ENCODE measurements around the gene NOX1. TPM values are rescaled to one million over a fixed set of nuclear protein-coding genes. Genes with fewer than 3 reads are reported as not detected.

NOX1 gene
- total and polyA plus RNA-seq, 2 of the 13 experiments (the other 11 are each of a cell fraction or from before 2014, with no cell fraction given), result 0.07 TPM; not detected in 1

DNA sequence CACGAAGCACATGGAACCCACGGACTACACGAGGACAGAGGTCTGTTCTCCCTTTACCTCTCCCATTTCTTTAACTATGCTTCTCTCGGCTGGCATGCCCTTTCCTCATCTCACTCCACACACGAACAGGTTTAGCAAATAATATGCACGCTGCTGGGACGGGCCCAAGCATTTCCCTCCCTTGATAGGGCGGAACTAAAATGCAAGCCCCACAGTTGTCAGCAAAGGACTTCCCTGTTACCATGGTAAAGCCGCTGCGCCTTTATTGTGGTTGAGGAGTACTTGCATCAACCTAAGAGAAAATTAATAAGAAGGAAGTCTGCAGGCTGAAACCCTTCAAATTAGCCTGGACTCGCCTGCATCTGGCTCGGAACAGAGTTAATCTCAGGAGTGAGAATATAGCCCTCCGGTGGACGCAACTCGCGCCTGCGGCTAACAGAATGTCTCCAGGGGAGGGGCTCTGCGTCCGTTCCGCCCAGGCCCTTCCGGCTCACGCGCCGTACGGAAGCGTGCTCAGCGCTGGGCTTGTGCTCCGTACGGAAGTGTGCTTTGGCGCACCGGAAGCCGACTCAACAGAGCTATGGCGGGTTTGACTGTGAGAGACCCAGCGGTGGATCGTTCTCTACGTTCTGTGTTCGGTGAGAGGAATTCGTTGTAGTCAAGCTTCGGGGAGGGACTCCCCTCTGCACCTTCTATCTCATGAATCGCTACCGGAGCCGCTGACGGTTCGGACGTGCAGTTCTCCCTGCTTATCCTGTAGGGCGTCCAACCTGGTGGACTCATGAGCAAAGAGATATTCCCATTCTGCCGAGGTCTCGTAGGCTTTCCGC lies 54.1 kb downstream of the NOX1 start, which contains the start of gene CSTF2 (continued):
- TF ChIP-seq, protein P1, sequence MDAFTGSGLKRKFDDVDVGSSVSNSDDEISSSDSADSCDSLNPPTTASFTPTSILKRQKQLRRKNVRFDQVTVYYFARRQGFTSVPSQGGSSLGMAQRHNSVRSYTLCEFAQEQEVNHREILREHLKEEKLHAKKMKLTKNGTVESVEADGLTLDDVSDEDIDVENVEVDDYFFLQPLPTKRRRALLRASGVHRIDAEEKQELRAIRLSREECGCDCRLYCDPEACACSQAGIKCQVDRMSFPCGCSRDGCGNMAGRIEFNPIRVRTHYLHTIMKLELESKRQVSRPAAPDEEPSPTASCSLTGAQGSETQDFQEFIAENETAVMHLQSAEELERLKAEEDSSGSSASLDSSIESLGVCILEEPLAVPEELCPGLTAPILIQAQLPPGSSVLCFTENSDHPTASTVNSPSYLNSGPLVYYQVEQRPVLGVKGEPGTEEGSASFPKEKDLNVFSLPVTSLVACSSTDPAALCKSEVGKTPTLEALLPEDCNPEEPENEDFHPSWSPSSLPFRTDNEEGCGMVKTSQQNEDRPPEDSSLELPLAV (CRISPR knock-in tag; conservative IDR thresholded peaks at IDR 0.05; ENCODE audit: low read depth), result no peak
- TF ChIP-seq ZNF619 (CRISPR knock-in tag; IDR thresholded peaks at IDR 0.05) (no peak), ZNF703 (CRISPR knock-in tag; IDR thresholded peaks at IDR 0.05; ENCODE audit: borderline replicate concordance) (no peak), SAP130 (CRISPR knock-in tag; IDR thresholded peaks at IDR 0.05; ENCODE audit: low read depth) (peak; percentile 77), ZNF564 (CRISPR knock-in tag; IDR thresholded peaks at IDR 0.05) (no peak), HNRNPK (IDR thresholded peaks at IDR 0.05; ENCODE audit: low read depth, low read length, poor library complexity, severe bottlenecking) (no peak), MBD4 (IDR thresholded peaks at IDR 0.05; ENCODE audit: borderline replicate concordance, low read length) (no peak), RBAK (CRISPR knock-in tag; IDR thresholded peaks at IDR 0.05) (no peak), RARG (CRISPR knock-in tag; IDR thresholded peaks at IDR 0.05; ENCODE audit: low read depth) (no peak), ONECUT2 (CRISPR knock-in tag; IDR thresholded peaks at IDR 0.05) (no peak), ZFP37 (CRISPR knock-in tag; IDR thresholded peaks at IDR 0.05; ENCODE audit: borderline replicate concordance) (no peak), NPAS2 (CRISPR knock-in tag; IDR thresholded peaks at IDR 0.05; ENCODE audit: borderline replicate concordance) (no peak), DNMT3B (CRISPR knock-in tag; conservative IDR thresholded peaks at IDR 0.05) (no peak), ARHGAP35 (CRISPR knock-in tag; IDR thresholded peaks at IDR 0.05; ENCODE audit: borderline replicate concordance) (no peak), NCOR1 (IDR thresholded peaks at IDR 0.05; ENCODE audit: borderline replicate concordance, low read length) (no peak), ZNF234 (CRISPR knock-in tag; conservative IDR thresholded peaks at IDR 0.05) (no peak), TOE1 (CRISPR knock-in tag; IDR thresholded peaks at IDR 0.05) (no peak), ZNF33A (CRISPR knock-in tag; IDR thresholded peaks at IDR 0.05; ENCODE audit: borderline replicate concordance) (no peak)
- TF ChIP-seq, protein P2, sequence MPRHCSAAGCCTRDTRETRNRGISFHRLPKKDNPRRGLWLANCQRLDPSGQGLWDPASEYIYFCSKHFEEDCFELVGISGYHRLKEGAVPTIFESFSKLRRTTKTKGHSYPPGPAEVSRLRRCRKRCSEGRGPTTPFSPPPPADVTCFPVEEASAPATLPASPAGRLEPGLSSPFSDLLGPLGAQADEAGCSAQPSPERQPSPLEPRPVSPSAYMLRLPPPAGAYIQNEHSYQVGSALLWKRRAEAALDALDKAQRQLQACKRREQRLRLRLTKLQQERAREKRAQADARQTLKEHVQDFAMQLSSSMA (CRISPR knock-in tag; IDR thresholded peaks at IDR 0.05), result no peak
- TF ChIP-seq, protein P3, sequence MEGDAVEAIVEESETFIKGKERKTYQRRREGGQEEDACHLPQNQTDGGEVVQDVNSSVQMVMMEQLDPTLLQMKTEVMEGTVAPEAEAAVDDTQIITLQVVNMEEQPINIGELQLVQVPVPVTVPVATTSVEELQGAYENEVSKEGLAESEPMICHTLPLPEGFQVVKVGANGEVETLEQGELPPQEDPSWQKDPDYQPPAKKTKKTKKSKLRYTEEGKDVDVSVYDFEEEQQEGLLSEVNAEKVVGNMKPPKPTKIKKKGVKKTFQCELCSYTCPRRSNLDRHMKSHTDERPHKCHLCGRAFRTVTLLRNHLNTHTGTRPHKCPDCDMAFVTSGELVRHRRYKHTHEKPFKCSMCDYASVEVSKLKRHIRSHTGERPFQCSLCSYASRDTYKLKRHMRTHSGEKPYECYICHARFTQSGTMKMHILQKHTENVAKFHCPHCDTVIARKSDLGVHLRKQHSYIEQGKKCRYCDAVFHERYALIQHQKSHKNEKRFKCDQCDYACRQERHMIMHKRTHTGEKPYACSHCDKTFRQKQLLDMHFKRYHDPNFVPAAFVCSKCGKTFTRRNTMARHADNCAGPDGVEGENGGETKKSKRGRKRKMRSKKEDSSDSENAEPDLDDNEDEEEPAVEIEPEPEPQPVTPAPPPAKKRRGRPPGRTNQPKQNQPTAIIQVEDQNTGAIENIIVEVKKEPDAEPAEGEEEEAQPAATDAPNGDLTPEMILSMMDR (CRISPR knock-in tag; IDR thresholded peaks at IDR 0.05), result no peak
- TF ChIP-seq, protein P4, sequence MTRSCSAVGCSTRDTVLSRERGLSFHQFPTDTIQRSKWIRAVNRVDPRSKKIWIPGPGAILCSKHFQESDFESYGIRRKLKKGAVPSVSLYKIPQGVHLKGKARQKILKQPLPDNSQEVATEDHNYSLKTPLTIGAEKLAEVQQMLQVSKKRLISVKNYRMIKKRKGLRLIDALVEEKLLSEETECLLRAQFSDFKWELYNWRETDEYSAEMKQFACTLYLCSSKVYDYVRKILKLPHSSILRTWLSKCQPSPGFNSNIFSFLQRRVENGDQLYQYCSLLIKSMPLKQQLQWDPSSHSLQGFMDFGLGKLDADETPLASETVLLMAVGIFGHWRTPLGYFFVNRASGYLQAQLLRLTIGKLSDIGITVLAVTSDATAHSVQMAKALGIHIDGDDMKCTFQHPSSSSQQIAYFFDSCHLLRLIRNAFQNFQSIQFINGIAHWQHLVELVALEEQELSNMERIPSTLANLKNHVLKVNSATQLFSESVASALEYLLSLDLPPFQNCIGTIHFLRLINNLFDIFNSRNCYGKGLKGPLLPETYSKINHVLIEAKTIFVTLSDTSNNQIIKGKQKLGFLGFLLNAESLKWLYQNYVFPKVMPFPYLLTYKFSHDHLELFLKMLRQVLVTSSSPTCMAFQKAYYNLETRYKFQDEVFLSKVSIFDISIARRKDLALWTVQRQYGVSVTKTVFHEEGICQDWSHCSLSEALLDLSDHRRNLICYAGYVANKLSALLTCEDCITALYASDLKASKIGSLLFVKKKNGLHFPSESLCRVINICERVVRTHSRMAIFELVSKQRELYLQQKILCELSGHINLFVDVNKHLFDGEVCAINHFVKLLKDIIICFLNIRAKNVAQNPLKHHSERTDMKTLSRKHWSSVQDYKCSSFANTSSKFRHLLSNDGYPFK (CRISPR knock-in tag; IDR thresholded peaks at IDR 0.05; ENCODE audit: borderline replicate concordance), result no peak; the same call in 1 of the 2 replicates
- TF ChIP-seq, protein P5, sequence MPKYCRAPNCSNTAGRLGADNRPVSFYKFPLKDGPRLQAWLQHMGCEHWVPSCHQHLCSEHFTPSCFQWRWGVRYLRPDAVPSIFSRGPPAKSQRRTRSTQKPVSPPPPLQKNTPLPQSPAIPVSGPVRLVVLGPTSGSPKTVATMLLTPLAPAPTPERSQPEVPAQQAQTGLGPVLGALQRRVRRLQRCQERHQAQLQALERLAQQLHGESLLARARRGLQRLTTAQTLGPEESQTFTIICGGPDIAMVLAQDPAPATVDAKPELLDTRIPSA (CRISPR knock-in tag; IDR thresholded peaks at IDR 0.05; ENCODE audit: borderline replicate concordance), result no peak
